Natural killer cell (primary cell): Measurements from ENCODE around the gene TECPR1. TPM values are rescaled to one million over a fixed set of nuclear protein-coding genes. Genes with fewer than 3 reads are reported as not detected.

ENCODE experiments used
- ATAC-seq, 3 donors: fragments of 150-1000 bp in 2 of 3; fragments of 200-7000 bp in 1 of 3; cut with Tn5 transposase; 1 replicate in 1 of 3; 2 replicates in 2 of 3; pipeline ENCODE4 v1.10.0; 2021; ENCODE audit warnings: mild to moderate bottlenecking in 2 of 3, moderate library complexity in 2 of 3
- DNase-seq, 2 donors: peaks; one replicate each; pipeline versions ENCODE4 v3.0.0 to v3.0.0-alpha.2; 2013 to 2021; ENCODE audit warnings: mixed read lengths in 1 of 2
- H3K27ac ChIP-seq: one replicate; pipeline ENCODE4 v1.5.1; 2013; ENCODE audit warnings: mild to moderate bottlenecking, low read length
- H3K27me3 ChIP-seq: one replicate; pipeline ENCODE4 v1.6.1; 2013; ENCODE audit warnings: low read length; ENCODE audit not compliant: control insufficient read depth, insufficient read depth
- H3K36me3 ChIP-seq: one replicate; pipeline ENCODE4 v1.6.1; 2013; ENCODE audit warnings: low read length; ENCODE audit not compliant: control insufficient read depth, insufficient read depth
- H3K4me1 ChIP-seq: one replicate; pipeline ENCODE4 v1.6.1; 2013; ENCODE audit warnings: low read length; ENCODE audit not compliant: control insufficient read depth, insufficient read depth
- H3K4me3 ChIP-seq: one replicate; pipeline ENCODE4 v1.5.1; 2013; ENCODE audit warnings: low read length
- H3K9me3 ChIP-seq: one replicate; pipeline ENCODE4 v1.6.1; 2013; ENCODE audit warnings: low read length; ENCODE audit not compliant: control insufficient read depth, insufficient read depth
- H3K27ac Mint-ChIP-seq, 2 donors: one replicate each; pipeline ENCODE4 v1.8.0; 2022; ENCODE audit warnings: mild to moderate bottlenecking in 2 of 2, mixed read lengths in 2 of 2, moderate library complexity in 1 of 2
- H3K27me3 Mint-ChIP-seq, 2 donors: one replicate each; pipeline ENCODE4 v1.8.0; 2022; ENCODE audit warnings: low read depth in 2 of 2, mixed read lengths in 2 of 2
- H3K36me3 Mint-ChIP-seq: one replicate; pipeline ENCODE4 v1.8.0; 2022; ENCODE audit warnings: mixed read lengths
- H3K4me1 Mint-ChIP-seq, 2 donors: one replicate each; pipeline ENCODE4 v1.8.0; 2022; ENCODE audit warnings: mixed read lengths in 2 of 2
- H3K4me3 Mint-ChIP-seq: one replicate; pipeline ENCODE4 v1.8.0; 2022; ENCODE audit warnings: mild to moderate bottlenecking, moderate library complexity, mixed read lengths
- H3K9me3 Mint-ChIP-seq, 2 donors: one replicate each; pipeline ENCODE4 v1.8.0; 2022; ENCODE audit warnings: mixed read lengths in 2 of 2
- WGBS: methylation state at CpG from one replicate; pipeline ENCODE4 v1.1.7; 2013; ENCODE audit warnings: missing lambda C conversion rate; ENCODE audit not compliant: insufficient coverage; 5-methylcytosine and 5-hydroxymethylcytosine counted together
- intact Hi-C: fragments of 100-400 bp; cut with micrococcal nuclease; formaldehyde crosslinking; loops from one replicate; pipeline ENCODE4 v1.14.2; 2022
- total RNA-seq, 4 donors: library from RNA; stranded (reverse); fragments of 120-200 nt in 1 of 4; gene quantifications; one replicate each; pipeline versions ENCODE4 v1.2.3 to v1.2.4, GENCODE V29; 2013 to 2022
- TF ChIP-seq, protein P1 (sequence below): fragments of 200-600 bp; IDR thresholded peaks from one replicate; pipeline ENCODE4 v1.8.0; 2022; ENCODE audit warnings: antibody characterized with exemption

TECPR1 gene
- total RNA-seq, 3 donors from 2014 or later (not counting 1 experiment from before 2014, with no cell fraction given): 68.8 to 76.7 (median 70.3) TPM

DNA sequence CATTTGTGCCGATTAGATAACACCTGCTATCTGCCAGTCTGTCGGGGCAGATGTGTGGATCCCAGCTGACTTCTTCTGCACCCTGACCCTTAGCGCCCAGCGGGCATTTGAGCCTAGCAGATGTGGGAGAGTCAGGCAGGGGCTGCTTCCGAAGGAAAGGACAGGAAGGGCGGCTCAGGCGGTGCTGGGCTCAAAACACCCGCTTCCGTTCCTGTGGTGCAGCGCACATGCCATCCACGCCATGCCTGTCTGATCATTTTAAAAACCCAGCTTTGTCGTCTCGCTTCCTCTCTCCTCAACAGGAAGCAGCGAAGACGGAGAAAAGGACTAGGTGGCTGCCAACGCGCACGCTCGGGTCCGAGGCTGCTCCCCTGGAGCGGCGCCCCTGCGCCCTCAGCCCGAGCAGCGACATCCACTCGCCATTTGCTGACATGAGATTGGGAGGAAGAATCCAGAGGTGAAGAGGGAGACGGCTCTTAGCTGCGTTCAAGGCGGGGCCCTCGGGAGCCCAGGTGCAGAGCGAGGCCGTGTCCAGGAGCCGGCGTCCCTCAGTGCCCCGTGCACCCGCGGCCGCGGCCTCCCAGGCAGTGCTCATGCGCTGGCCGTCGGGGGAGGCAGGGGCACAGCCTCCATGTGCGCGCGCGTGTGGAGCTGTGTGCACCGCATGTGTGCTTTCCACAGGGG lies 46.7 kb downstream of the TECPR1 start:
- Mint-ChIP-seq H3K4me3 (no peak overlapping the region), H3K27ac (no peak overlapping the region), H3K36me3 (peaks cover 6% of the 10 kb centered on the region), H3K27me3 (no peaks in the 10 kb centered on the region), H3K9me3 (no peaks in the 10 kb centered on the region), H3K4me1 (peaks cover 21 to 27% of the 10 kb centered on the region in 2 donors)
- ATAC-seq: no peak
- TF ChIP-seq, protein P1, sequence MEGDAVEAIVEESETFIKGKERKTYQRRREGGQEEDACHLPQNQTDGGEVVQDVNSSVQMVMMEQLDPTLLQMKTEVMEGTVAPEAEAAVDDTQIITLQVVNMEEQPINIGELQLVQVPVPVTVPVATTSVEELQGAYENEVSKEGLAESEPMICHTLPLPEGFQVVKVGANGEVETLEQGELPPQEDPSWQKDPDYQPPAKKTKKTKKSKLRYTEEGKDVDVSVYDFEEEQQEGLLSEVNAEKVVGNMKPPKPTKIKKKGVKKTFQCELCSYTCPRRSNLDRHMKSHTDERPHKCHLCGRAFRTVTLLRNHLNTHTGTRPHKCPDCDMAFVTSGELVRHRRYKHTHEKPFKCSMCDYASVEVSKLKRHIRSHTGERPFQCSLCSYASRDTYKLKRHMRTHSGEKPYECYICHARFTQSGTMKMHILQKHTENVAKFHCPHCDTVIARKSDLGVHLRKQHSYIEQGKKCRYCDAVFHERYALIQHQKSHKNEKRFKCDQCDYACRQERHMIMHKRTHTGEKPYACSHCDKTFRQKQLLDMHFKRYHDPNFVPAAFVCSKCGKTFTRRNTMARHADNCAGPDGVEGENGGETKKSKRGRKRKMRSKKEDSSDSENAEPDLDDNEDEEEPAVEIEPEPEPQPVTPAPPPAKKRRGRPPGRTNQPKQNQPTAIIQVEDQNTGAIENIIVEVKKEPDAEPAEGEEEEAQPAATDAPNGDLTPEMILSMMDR: no peak
- Histone ChIP-seq H3K27ac (no peak overlapping the region), H3K27me3 (no peaks in the 10 kb centered on the region), H3K9me3 (no peaks in the 10 kb centered on the region), H3K4me3 (no peak overlapping the region), H3K4me1 (peaks cover 17% of the 10 kb centered on the region), H3K36me3 (peaks cover 14% of the 10 kb centered on the region)
- DNase-seq: no peak
- 98% methylated on average over 47 of the region's 47 CpGs for WGBS
- intact Hi-C loops: no loop called here

DNA sequence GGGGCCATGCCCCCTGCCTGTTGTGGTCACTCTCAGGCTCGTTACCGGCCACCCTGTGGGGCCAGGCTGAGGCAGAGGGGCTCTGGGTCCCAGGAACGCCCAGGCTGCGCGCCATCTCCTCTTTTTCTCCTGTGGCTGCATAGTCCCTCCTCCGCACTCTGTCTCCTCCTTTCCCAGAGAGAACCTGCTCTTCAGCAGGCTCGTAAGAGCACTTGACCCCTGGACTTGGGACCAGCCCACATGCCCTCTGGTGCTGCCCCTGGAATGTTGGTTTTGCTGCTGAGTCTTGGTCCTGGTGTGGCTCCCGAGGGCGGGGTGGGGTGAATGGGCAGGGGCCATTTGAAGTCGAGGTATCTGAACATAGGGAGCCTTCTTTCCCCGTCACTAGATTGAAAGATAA lies 47.4 kb downstream of the TECPR1 start:
- ATAC-seq (no peak), DNase-seq (no peak)
- Histone ChIP-seq H3K27me3 (no peaks in the 10 kb centered on the region), H3K27ac (no peak overlapping the region), H3K9me3 (no peaks in the 10 kb centered on the region), H3K36me3 (peaks cover 14% of the 10 kb centered on the region), H3K4me3 (no peak overlapping the region), H3K4me1 (peaks cover 17% of the 10 kb centered on the region)
- H3K4me1 Mint-ChIP-seq: peaks cover 26 to 32% of the 10 kb centered on the region in 2 donors
- no peak overlapping the region for H3K27ac Mint-ChIP-seq
- no peak overlapping the region for H3K4me3 Mint-ChIP-seq
- intact Hi-C loops: no loop called here
- WGBS: 96% methylated on average over 11 of the region's 11 CpGs
- H3K36me3 Mint-ChIP-seq: peaks cover 6% of the 10 kb centered on the region
- no peaks in the 10 kb centered on the region for H3K9me3 Mint-ChIP-seq
- TF ChIP-seq, protein P1: no peak
- no peaks in the 10 kb centered on the region for H3K27me3 Mint-ChIP-seq

DNA sequence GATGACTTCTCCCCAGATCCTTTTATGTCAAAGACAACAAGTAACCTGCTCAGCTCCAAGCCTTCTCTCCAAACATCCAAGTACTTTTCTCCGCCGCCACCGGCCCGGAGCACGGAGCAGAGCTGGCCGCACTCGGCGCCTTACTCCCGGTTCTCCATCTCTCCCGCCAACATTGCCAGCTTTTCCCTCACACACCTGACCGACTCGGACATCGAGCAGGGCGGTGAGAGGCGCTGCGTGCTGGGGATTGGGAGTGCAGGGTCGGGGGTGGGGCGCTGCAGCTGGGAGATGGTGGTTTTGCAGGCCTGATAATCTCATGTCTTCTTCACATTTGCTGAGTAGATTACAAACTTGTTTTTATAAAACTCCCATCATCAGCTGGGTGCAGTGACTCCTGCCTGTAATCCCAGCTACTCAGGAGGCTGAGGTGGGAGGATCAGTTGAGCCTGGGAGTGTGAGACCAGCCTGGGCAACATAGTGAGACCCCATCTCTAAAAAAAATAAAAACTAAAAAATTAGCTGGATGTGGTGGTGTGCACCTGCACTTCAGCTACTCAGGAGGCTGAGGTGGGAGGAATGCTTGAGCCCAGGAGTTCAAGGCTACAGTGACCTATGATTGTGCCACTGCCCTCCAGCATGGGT lies 47.9 kb downstream of the TECPR1 start:
- peaks cover 6% of the 10 kb centered on the region for H3K36me3 Mint-ChIP-seq
- Histone ChIP-seq H3K9me3 (no peaks in the 10 kb centered on the region), H3K27me3 (no peaks in the 10 kb centered on the region), H3K27ac (no peak overlapping the region), H3K4me3 (no peak overlapping the region), H3K36me3 (peaks cover 14% of the 10 kb centered on the region), H3K4me1 (peaks cover 17% of the 10 kb centered on the region)
- DNase-seq (no peak), ATAC-seq (no peak)
- intact Hi-C loops: no loop called here
- H3K4me3 Mint-ChIP-seq: no peak overlapping the region
- peaks cover 26 to 32% of the 10 kb centered on the region in 2 donors for H3K4me1 Mint-ChIP-seq
- no peaks in the 10 kb centered on the region for H3K27me3 Mint-ChIP-seq
- no peak overlapping the region for H3K27ac Mint-ChIP-seq
- 99% methylated on average over 16 of the region's 18 CpGs for WGBS
- H3K9me3 Mint-ChIP-seq: no peaks in the 10 kb centered on the region
- TF ChIP-seq, protein P1: no peak
